ENCODE data around the gene GALNS.

Gene GALNS

GRCh38 chr16:88814144-88814502 is 42.6 kb downstream of the GALNS start:
- DNase-seq, result no peak

- no peak for DNase-seq
Observed at GRCh38 chr16:88813269-88814143, 43.2 kb downstream of the GALNS start.

- DNase-seq, result peak; percentile 71
Observed at GRCh38 chr16:88812513-88813268, 44.1 kb downstream of the GALNS start.

GRCh38 chr16:88811769-88812512 is 44.8 kb downstream of the GALNS start, which contains the start of gene APRT:
Gene APRT (minus strand): TSS chr16:88811928. CDS start chr16:88811899, 29 bp downstream.
- peak; percentile 92 for DNase-seq

- peak; percentile 91 for DNase-seq
Observed at GRCh38 chr16:88810912-88811768, 45.6 kb downstream of the GALNS start.

- peak; percentile 73 for DNase-seq
Observed at GRCh38 chr16:88810166-88810911, 46.4 kb downstream of the GALNS start.

GRCh38 chr16:88809676-88810165 is 47.0 kb downstream of the GALNS start:
- peak; percentile 44 for DNase-seq

GRCh38 chr16:88809068-88809675 is 47.6 kb downstream of the GALNS start:
- peak; percentile 42 for DNase-seq

- no peak for DNase-seq
Observed at GRCh38 chr16:88807626-88808453, 48.9 kb downstream of the GALNS start.

- DNase-seq, result peak; percentile 43
Observed at GRCh38 chr16:88807142-88807625, 49.6 kb downstream of the GALNS start.

- peak; percentile 65 for DNase-seq
Observed at GRCh38 chr16:88806491-88807111, 50.1 kb downstream of the GALNS start.

GRCh38 chr16:88805887-88806393 is 50.8 kb downstream of the GALNS start:
- no peak for DNase-seq

- DNase-seq, result no peak
Observed at GRCh38 chr16:88805340-88805715, 51.4 kb downstream of the GALNS start.

GRCh38 chr16:88804552-88805339 is 52.0 kb downstream of the GALNS start:
- peak; percentile 41 for DNase-seq

- DNase-seq, result no peak
Observed at GRCh38 chr16:88804173-88804551, 52.6 kb downstream of the GALNS start.

GRCh38 chr16:88803264-88803987 is 53.3 kb downstream of the GALNS start, which contains the start of gene CDT1:
Gene CDT1 (plus strand): TSS chr16:88803789. CDS start chr16:88803832, 43 bp downstream.
- peak; percentile 91 for DNase-seq

GRCh38 chr16:88800277-88800592 is 56.5 kb downstream of the GALNS start:
- DNase-seq, result no peak
